GM18511 (cell line): ENCODE data around the gene RAD21L1.
A peak's percentile ranks its signal among the peaks of the same experiment; 100 is the strongest.
"Not testable (repeated sequence)": the region's sequence is repeated elsewhere in the genome, so short reads cannot be mapped to it uniquely, and the experiment has no call there.

ENCODE experiments used
- ATAC-seq: cut with Tn5 transposase; IDR thresholded peaks from one replicate; pipeline ENCODE4 v1.9.1; 2021; ENCODE audit warnings: mild to moderate bottlenecking, moderate library complexity; ENCODE audit not compliant: unreplicated experiment

Gene RAD21L1

GRCh38 chr20:1224205-1224890, 1.5 kb upstream of the RAD21L1 start:
- ATAC-seq, result no peak

- no peak for ATAC-seq
Measured at GRCh38 chr20:1225263-1225782, 521 bp upstream of the RAD21L1 start.

DNA sequence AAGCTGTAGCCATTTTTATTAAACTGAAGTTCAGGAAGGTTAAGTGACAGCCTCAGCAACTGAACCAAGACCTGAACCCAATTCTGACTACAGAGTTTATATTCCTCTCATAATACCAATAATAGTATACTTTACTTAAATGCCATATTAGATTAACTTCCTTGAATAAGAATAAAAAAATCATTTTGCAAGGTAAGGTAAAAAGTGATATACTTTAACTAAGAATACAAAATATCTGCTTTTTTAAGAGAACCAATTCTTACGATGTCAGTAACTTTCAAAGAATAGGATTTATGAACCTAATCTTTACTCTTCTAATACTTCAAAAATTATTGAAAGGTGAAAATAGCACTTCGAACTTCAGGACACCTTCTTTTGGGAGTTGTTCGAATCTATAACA, 3.7 kb downstream of the RAD21L1 start:
- no peak for ATAC-seq

GRCh38 chr20:1232286-1233111, 6.7 kb downstream of the RAD21L1 start:
- ATAC-seq, result no peak

- no peak for ATAC-seq
Measured at GRCh38 chr20:1240549-1240948, 14.7 kb downstream of the RAD21L1 start.

- no peak for ATAC-seq
Measured at GRCh38 chr20:1241456-1241855, 15.6 kb downstream of the RAD21L1 start.

DNA sequence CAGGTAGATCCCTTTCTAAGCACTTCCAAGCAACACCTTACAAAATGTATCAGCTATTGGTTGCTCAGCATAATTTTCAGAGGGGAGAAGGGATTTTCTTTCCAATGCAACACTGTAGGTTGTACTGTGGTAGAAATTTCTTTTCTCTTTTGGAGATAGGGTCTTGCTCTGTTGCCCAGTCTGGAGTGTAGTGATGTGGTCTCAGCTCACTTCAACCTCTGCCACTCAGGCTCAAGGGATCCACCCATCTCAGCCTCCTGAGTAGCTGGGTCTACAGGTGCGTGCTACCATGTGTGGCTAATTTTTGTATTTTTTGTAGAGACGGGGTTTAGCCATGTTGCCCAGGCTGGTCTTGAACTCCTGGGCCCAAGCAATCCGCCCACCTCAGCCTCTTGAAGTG, 16.3 kb downstream of the RAD21L1 start:
- no peak for ATAC-seq

GRCh38 chr20:1242530-1242929, 16.7 kb downstream of the RAD21L1 start:
- ATAC-seq, result no peak

- no peak for ATAC-seq
Measured at GRCh38 chr20:1245578-1245977, 19.7 kb downstream of the RAD21L1 start.

DNA sequence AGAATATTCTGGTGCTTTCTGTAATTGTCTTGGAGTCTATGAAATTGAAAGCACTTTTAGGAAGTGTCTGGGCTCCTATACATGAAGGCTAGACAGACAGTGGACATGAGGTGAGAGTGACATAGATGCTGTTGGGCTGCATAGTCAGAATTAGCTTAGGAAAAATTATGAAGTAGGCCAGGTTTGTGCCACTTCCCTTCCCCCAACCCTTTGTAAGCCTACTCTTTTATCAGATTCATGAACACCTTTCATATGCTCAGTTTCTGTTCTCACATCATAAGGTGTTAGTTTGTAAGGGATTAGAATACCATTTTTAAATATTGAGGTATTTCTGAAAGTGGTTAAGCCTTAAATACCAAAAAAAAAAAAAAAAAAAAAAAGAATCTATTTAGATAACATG, 21.8 kb downstream of the RAD21L1 start:
- no peak for ATAC-seq

DNA sequence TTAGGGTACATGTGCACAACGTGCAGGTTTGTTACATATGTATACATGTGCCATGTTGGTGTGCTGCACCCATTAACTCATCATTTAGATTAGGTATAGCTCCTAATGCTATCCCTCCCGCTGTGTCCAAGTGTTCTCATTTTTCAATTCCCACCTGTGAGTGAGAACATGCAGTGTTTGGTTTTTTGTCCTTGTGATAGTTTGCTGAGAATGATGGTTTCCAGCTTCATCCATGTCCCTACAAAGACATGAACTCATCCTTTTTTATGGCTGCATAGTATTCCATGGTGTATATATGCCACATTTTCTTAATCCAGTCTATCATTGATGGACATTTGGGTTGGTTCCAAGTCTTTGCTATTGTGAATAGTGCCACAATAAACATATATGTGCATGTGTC, 24.4 kb downstream of the RAD21L1 start:
- ATAC-seq, result not testable (repeated sequence)

- ATAC-seq, result no peak
Measured at GRCh38 chr20:1252416-1252815, 26.6 kb downstream of the RAD21L1 start.

GRCh38 chr20:1254254-1254653, 28.4 kb downstream of the RAD21L1 start:
- ATAC-seq, result no peak

DNA sequence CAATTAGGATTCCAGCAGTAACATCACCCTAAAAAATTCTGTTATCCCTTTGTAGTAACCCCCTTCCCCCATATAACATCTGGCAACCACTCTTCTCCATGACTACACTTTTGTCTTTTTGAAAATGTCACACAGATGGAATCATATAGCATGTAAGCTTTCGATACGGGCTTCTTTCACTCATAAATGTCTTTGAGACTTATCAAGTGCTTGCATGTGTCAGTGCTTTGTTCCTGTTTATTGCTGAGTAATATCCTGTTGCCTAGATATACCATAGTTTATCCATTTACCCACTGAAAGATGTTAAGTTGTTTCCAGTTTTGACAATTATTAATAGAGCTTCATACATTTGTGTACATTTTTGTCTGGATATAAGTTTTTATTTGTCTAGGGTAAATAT, 29.8 kb downstream of the RAD21L1 start:
- ATAC-seq, result no peak

GRCh38 chr20:1263853-1264252, 38.0 kb downstream of the RAD21L1 start:
- no peak for ATAC-seq

- no peak for ATAC-seq
Measured at GRCh38 chr20:1264727-1265126, 38.9 kb downstream of the RAD21L1 start.

DNA sequence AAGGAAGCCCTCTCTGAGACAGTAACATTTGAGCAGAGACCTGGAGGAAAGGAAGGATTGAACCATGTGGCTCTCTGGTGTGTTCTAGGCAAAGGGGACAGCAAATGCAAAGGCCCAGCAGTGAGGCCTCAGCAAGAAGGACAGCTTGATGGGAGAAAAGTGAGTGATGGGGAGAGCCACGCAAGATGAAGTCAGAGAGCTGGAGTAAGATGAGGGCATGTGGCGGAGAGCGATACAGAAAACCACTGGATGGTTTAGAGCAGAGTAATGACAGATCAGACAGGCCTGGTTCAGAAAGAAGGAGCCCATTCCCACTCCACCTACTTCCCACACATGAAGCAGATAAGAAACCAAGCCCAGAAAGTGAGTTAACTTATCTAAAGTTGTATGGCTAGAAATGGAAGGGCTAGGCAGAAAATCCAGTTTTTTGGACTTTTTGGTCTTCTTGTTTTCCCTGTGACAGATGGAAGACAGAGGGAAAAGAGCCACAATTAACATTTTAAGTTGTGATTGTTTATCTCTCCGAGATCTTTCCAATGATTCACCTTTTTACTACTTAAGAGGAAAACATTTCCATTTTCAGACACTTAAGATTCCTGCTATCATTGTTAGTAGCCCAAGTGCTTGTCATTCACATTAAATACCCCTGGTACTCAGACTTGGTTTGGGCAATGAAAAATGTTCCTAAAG, 39.5 kb downstream of the RAD21L1 start:
- no peak for ATAC-seq

DNA sequence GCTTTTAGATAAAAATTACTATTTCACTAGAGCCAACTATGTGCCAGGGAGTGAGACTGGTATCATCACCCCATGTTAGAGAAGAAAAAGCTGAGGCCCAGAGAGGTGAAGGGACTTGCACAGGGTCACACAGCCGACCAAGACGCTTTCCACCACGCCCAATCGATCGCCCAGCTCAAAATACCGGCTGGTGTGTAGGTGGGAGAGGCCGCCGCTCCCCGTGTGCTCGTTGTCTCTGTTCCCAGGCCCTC, 40.0 kb downstream of the RAD21L1 start:
- no peak for ATAC-seq

DNA sequence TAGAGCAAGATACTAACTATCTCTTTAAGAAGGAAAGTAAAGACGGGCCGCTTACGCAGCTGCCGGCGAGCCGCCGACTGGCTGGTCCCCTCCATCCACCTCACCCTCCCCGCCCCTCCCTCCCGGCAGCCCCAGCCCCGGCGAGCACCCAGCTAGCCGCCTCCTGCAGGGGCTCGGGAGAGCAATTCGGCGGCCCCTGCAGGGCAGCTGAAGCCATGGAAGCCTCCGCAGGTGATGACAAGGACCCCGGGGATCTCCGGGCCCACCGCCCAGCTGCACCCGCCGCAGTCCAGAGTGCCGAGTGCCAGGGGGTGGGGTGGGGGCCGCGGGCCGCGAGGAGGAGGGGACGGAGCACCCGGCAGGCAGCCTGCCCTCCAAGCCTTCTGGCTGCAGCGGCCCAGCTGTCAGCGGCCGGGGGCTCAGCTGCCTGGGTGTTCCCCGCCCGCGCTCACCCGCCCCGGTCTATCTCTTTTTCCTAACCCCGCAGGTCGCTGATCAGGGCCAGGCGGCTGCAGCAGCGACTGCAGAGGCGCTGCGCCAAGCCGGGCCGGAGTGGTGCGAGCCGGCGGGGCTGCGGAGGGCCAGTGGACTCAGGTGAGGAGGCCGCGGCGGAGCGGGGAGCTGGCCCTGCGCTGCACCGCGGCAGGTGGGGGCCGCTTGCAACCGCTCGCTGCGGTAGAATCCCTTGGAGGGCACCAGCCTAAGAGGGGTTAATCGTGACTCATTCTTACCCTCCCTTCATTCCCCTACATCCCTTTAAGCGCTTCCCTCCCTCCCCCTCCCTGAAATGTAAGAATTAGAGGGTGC, 40.5 kb downstream of the RAD21L1 start, which contains the start of gene SNPH:
TSS of gene SNPH (plus strand) at position 128 of the 807 bp plus-strand sequence. CDS start 29,946 bp downstream, outside the sequence.
- peak; percentile 87 for ATAC-seq

DNA sequence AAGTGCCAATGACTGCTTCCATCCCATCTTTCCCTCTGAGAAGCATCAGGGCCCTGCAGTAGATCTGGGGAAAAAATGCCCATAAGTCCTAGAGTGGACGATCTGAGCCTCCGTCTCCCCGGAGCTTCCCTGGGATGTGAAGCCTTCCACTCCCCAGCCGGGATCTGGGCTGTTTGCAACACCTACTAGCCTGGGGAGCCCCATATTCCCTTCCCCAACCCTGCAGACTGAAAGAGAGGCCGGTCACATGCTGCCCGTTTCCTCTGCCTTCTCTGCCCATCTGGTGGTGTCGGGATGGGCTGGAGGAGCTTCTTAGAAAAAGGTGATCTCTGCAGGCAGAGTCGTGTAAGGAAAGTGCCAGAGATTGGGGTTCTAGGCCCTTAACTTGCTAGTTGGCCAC, 41.3 kb downstream of the RAD21L1 start:
- ATAC-seq, result no peak

DNA sequence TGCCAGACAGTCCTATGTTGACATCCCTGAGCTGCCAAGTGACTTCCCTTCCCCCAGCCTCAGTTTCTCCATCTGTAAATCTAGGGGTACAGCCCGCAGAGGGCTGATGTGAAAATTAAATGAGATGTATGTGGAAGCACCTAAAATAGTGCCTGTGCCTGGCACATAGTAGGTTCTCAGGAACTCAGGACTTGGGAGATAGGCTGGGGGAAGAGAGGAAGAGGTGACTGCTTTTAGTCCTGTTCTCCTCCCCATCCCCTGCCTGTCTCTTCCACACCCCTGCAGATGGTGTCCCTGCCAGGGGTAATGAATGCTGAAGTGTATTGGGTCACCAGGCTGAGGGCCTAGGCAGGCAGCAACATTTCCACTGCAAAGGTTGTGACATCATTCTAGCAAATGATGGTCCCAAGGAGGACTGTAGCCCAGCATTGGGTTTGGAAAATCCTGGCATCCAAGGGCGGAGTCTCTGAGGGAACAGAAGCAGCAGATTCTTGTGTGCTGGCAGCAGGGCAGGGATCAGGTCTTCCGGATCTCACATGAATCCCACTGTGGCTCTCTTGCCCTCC, 42.0 kb downstream of the RAD21L1 start:
- ATAC-seq, result no peak
